Thoracic aorta (tissue), 2 donors: ENCODE results near the gene DEPP1. TPM values are rescaled to one million over a fixed set of nuclear protein-coding genes. Genes with fewer than 3 reads are reported as not detected.

Experiments used
- ATAC-seq: fragments of 150-250 bp; one replicate; pipeline ENCODE4 v1.8.0; 2017; ENCODE audit warnings: low read depth; ENCODE audit not compliant: insufficient number of reproducible peaks, low FRiP score
- DNase-seq: peaks from one replicate; pipeline ENCODE4 v3.0.0-alpha.2; 2020; ENCODE audit warnings: low spot score
- H3K27ac ChIP-seq, 2 donors: fragments of 200-600 bp; sonication (generic); 1 replicate in 1 of 2; 2 replicates in 1 of 2; pipeline ENCODE4 v1.5.1; 2016; ENCODE audit warnings: mild to moderate bottlenecking in 2 of 2, moderate library complexity in 2 of 2
- H3K27me3 ChIP-seq: fragments of 200-600 bp; sonication (generic); replicated peaks from 2 replicates; pipeline ENCODE4 v1.6.0; 2016; ENCODE audit warnings: mild to moderate bottlenecking; ENCODE audit not compliant: insufficient read depth
- H3K36me3 ChIP-seq: fragments of 200-600 bp; sonication (generic); one replicate; pipeline ENCODE4 v1.5.1; 2016
- H3K4me1 ChIP-seq, 2 donors: fragments of 200-600 bp; sonication (generic); 1 replicate in 1 of 2; 2 replicates in 1 of 2; pipeline versions ENCODE4 v1.5.1 to v1.6.0; 2016; ENCODE audit warnings: low read depth in 2 of 2, mild to moderate bottlenecking in 1 of 2; ENCODE audit not compliant: control insufficient read depth in 1 of 2
- H3K4me3 ChIP-seq: fragments of 200-600 bp; sonication (generic); 2 replicates; pipeline ENCODE4 v1.5.1; 2016; ENCODE audit warnings: mild to moderate bottlenecking
- H3K9me3 ChIP-seq: fragments of 200-600 bp; sonication (generic); 2 replicates; pipeline ENCODE4 v1.5.1; 2016
- total RNA-seq, 2 donors: library from RNA; depleted of rRNA; stranded (reverse); fragments of >200 nt; gene quantifications; one replicate each; pipeline versions ENCODE4 v1.1.0 to v1.2.3, GENCODE V29; 2016
- TF ChIP-seq, protein P1 (sequence below): fragments of 200-600 bp; sonication (generic); IDR thresholded peaks from one replicate; pipeline ENCODE4 v1.5.1; 2019; ENCODE audit warnings: antibody characterized with exemption

DEPP1 gene
- total RNA-seq, 2 donors from 2014 or later = 473 to 661 TPM

DNA sequence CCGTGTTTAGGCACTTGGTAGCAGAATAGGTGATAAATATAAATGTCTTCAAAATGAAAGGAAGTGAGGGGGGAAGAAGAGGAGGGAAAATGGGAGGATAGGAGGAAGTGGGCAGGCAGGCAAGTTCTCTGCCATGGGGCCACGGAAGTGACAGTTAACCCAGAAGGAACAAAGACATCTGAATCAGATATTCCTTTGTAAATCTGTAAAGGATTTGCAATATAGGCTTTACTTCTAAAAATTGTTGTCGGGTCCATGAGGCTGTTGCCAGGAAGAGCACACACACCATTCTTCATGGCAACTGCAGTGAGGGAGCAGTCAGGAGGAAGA, 42.7 kb downstream of the DEPP1 start:
- H3K36me3 ChIP-seq = no peaks in the 10 kb centered on the region
- H3K27me3 ChIP-seq = no peaks in the 10 kb centered on the region
- peaks cover 21 to 37% of the 10 kb centered on the region in 2 donors for H3K4me1 ChIP-seq
- H3K27ac ChIP-seq = peak overlapping the region; percentile 51 to 69
- H3K9me3 ChIP-seq = no peaks in the 10 kb centered on the region
- DNase-seq (no peak), ATAC-seq (no peak)
- TF ChIP-seq, protein P1, sequence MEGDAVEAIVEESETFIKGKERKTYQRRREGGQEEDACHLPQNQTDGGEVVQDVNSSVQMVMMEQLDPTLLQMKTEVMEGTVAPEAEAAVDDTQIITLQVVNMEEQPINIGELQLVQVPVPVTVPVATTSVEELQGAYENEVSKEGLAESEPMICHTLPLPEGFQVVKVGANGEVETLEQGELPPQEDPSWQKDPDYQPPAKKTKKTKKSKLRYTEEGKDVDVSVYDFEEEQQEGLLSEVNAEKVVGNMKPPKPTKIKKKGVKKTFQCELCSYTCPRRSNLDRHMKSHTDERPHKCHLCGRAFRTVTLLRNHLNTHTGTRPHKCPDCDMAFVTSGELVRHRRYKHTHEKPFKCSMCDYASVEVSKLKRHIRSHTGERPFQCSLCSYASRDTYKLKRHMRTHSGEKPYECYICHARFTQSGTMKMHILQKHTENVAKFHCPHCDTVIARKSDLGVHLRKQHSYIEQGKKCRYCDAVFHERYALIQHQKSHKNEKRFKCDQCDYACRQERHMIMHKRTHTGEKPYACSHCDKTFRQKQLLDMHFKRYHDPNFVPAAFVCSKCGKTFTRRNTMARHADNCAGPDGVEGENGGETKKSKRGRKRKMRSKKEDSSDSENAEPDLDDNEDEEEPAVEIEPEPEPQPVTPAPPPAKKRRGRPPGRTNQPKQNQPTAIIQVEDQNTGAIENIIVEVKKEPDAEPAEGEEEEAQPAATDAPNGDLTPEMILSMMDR = no peak
- H3K4me3 ChIP-seq = no peak overlapping the region

DNA sequence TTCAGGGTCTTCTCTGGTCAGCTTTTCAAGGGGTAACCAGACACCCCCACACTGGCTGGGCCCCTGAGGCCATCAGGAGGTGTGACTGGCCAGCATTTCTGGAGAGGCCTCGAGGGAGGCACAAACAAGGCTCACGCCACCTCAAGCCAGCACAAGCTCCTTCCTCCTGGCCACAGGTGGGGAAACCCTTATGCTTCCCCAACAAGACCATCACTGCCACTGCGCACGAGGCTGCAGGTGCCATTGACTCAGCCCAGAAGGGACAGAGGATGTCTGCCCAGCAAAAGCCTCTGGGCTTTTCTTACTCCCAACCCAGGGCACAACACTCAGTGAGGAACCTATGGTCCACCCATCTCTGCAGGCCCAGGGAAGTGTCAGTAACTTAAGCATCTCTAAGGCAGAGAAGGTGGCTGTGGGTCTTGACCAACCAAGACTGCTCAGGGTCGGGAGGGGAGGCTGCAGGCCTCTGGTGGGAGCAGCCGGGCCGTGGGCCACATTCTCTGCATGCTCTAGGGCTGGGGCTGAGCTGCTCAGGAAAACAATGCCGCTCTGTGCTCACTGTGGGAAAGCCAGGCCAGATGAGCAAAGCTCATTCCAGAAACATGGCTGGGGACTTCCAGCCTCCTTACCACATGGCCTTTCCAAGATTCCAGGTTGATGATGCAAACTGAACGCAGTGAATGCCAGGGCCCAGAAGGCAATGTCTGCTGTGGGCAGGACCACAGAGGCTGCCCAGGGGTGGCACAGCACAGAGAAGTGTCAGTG, 43.2 kb downstream of the DEPP1 start:
- no peaks in the 10 kb centered on the region for H3K27me3 ChIP-seq
- peaks cover 21 to 37% of the 10 kb centered on the region in 2 donors for H3K4me1 ChIP-seq
- H3K9me3 ChIP-seq = no peaks in the 10 kb centered on the region
- no peaks in the 10 kb centered on the region for H3K36me3 ChIP-seq
- ATAC-seq (peak; percentile 50), DNase-seq (no peak)
- TF ChIP-seq, protein P1 = no peak
- H3K4me3 ChIP-seq = no peak overlapping the region
- peak overlapping the region; percentile 51 to 69 for H3K27ac ChIP-seq

DNA sequence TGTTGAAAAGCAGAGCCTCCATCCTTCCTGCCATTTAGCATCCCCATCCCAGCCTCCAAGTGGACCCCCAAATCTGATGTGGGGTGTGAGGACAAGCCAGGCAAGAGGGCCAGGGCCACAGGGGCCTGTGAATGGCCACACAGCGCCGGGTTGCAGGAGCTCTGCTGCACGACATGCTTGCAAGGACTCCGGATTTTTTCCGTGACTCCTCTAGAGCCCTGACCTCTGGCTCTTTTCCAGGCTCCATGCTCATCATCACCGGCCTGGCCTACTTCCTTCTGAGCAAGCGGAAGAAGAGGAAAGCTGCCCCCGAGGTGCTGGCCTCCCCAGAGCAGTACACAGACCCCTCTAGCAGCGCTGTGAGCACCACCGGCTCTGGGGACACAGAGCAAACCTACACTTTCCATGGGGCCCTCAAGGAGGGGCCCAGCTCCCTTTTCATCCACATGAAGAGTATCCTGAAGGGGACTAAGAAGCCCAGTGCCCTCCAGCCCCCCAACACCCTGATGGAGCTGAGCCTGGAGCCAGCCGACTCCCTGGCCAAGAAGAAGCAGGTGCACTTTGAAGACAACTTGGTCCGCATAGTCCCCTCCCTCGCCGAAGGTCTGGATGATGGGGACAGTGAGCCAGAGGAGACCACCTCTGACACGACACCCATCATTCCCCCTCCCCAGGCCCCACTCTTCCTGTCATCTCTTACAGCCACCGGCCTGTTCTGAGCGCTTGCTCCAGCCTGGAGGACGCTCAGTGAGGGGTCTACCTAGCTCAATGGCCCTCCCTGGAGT, 44.0 kb downstream of the DEPP1 start:
- no peak overlapping the region for H3K4me3 ChIP-seq
- H3K36me3 ChIP-seq = no peaks in the 10 kb centered on the region
- H3K9me3 ChIP-seq = no peaks in the 10 kb centered on the region
- H3K27me3 ChIP-seq = no peaks in the 10 kb centered on the region
- TF ChIP-seq, protein P1 = no peak
- H3K27ac ChIP-seq = peak overlapping the region; percentile 51 to 69
- peaks cover 21 to 37% of the 10 kb centered on the region in 2 donors for H3K4me1 ChIP-seq
- ATAC-seq = no peak
- DNase-seq = no peak

DNA sequence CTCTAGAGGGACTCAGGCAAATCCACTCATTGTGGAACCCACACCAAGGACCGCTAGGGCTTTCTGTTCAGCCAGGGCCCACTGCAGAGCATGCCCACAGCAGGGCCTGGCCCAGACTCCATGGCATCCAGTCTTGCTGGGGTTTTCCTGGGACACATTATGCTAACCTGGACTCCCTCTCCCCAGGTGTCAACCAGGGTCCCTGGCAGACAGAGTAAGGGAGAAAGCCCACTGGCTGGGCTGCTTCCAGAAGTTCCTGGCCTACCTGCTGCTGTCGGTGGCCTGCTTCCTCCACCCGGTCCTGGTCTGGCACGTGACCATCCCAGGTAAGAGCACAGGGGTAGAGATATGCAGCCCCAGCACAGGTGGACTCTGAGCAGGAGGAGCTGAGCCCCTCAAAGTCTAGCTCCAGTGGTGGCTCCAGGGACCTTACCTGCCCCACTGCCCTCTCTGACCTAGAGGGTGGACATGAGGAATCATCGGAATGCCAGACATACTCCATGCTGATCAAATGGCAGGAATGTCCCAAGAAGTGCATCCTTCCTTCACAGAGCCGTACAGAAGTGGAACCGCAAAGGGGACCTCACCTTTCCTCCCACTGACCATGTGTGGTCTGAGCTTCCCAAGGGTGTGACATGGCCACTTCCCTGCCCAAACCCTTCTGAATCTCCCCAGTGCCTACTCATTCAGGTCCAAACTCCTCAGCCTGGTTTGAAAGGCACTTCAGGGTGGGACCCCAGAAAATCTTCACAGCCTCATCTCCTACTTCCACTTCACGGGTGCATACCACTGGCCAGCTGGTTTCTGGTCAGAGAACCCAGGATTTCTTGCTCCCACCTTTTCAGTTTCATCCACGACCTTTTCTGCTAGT, 44.9 kb downstream of the DEPP1 start:
- Histone ChIP-seq H3K4me3 (no peak overlapping the region), H3K27ac (no peak overlapping the region), H3K36me3 (no peaks in the 10 kb centered on the region), H3K27me3 (no peaks in the 10 kb centered on the region), H3K4me1 (peaks cover 21 to 37% of the 10 kb centered on the region in 2 donors), H3K9me3 (no peaks in the 10 kb centered on the region)
- ATAC-seq (no peak), DNase-seq (no peak)
- TF ChIP-seq, protein P1 = no peak
